ENCODE measurements around the gene TCHH.
"Not testable (repeated sequence)": the region's sequence is repeated elsewhere in the genome, so short reads cannot be mapped to it uniquely, and the experiment has no call there.

Gene TCHH, protein sequence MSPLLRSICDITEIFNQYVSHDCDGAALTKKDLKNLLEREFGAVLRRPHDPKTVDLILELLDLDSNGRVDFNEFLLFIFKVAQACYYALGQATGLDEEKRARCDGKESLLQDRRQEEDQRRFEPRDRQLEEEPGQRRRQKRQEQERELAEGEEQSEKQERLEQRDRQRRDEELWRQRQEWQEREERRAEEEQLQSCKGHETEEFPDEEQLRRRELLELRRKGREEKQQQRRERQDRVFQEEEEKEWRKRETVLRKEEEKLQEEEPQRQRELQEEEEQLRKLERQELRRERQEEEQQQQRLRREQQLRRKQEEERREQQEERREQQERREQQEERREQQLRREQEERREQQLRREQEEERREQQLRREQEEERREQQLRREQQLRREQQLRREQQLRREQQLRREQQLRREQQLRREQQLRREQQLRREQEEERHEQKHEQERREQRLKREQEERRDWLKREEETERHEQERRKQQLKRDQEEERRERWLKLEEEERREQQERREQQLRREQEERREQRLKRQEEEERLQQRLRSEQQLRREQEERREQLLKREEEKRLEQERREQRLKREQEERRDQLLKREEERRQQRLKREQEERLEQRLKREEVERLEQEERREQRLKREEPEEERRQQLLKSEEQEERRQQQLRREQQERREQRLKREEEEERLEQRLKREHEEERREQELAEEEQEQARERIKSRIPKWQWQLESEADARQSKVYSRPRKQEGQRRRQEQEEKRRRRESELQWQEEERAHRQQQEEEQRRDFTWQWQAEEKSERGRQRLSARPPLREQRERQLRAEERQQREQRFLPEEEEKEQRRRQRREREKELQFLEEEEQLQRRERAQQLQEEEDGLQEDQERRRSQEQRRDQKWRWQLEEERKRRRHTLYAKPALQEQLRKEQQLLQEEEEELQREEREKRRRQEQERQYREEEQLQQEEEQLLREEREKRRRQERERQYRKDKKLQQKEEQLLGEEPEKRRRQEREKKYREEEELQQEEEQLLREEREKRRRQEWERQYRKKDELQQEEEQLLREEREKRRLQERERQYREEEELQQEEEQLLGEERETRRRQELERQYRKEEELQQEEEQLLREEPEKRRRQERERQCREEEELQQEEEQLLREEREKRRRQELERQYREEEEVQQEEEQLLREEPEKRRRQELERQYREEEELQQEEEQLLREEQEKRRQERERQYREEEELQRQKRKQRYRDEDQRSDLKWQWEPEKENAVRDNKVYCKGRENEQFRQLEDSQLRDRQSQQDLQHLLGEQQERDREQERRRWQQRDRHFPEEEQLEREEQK (N-terminal part only)

DNA sequence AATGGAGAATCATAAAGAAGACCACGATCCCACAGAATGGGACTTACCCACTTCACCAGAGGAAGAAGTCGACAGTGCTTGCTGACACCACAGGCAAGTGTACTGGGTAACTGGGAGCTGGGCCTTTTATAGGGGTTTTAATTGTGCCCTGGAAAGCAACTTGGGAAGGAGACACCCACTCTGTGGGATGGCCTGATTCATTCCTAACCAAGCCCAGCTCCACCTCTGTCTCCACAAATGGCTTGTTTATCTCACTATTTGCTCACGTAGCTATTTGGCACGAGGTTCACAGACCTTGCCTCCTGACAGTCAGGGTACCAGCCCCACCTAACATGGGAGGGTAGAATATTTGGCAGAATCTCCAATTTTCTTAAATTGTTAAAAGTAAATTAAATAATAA, at the start of gene TCHH:
Gene TCHH (minus strand): TSS at position 101 of the 400 bp plus-strand sequence. CDS start 1,364 bp downstream, outside the sequence.
- DNase-seq (ENCODE audit: insufficient read length, low spot score): no peak
- no peak for FAIRE-seq

DNA sequence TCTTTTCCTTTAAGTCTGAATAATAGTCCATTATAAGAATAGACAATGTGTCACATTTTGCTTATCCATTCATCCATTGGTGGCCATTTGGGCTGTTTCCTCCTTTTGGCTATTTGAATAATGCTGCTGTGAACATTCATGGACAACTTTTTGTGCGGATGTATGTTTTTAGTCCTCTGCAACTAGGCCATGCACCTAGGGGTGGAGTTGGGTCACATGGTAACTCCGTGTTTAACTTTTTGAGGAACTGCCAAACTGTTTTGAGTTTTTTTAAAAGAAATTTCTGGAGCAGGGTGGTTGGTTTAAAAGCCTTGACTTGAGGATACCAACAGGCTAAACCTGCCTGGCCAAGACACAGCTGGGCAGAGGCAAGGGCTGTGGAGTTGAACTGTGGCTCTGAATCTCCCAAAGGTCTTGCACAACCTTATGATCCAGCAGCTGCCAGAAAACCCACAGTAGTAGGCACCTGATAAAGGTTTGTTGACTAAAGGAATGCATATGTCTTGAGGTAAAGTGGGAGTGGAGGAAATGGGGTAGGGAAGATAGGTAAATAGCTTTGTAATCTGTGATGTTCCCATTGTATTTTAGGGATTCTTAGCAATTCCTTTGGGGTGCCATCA, 49.4 kb upstream of the TCHH start:
- FAIRE-seq (no peak), DNase-seq (ENCODE audit: insufficient read length, low spot score) (no peak)

DNA sequence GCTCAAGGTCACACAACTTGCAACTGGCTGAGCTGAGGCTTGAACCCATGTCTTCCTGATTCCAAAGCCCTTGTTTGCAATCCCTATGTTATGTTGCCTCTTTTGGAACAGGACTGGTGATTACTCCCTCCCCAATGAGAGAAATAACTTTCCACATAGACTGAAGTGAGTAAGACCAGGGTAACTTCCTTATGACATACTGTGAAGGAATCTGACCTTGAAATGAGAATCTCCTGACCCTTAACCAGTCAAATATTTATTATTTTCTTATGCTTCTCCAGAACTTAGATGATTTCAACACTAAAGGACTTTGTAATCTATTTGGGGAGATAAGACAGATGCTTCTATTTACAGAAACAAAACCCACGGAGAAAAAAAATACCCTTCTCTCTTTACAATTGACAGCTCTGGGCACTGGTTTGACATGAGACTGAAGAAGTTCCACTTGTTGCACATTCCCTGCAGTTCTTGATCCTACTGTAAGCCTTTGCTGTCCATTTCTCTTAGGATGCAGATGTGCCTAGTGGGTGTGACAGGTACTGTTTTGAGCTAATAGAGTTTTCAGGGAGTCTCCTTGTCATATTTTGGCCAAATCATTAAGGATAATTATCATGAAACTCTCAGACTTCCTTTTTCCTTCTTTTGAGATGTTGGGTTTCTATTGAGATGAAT, 47.7 kb upstream of the TCHH start:
- no peak for DNase-seq (ENCODE audit: insufficient read length, low spot score)
- FAIRE-seq: peak; percentile 42

DNA sequence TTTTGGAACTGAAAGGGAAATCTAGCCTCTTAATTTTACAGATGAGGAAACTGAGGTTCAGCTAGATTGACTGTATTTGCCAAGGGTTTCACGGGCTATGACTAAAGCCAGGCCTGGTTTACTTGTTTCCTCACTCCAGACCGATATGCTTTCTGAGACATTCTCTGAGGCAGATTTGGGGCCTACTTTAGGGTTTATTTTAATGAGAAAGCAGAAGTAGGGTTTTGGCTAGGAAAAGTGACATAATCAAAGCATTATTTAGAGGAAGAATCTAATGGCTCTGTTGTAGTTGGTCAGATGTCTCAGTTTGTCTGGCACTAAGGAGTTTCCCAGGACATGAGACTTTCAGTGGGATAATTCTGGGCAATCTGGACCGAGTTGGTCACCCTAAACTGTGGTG, 45.3 kb upstream of the TCHH start:
- DNase-seq (ENCODE audit: insufficient read length, low spot score) (no peak), FAIRE-seq (no peak)

DNA sequence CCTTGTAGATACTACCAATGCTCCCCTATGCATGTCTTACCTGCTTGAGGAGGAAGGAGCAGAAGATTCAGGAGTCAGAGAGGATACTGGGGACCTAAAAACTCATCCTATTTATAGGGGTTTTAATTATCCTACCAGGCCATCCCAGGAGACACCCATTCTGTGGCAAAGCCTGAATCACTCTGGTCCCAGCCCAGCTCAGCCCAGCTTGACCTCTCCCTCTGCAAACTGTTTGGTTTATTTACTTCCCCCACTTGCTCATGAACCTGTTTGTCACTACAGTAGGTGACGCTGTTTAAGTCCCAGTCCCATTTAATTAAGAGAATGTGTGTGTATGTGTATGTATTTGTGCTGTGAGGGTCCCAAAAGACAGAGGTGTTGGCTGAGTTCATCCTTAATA, 43.9 kb upstream of the TCHH start, which contains the start of gene RPTN:
Gene RPTN (minus strand): TSS at position 85 of the 400 bp plus-strand sequence. CDS start 1,339 bp downstream, outside the sequence.
- DNase-seq (ENCODE audit: insufficient read length, low spot score) (no peak), FAIRE-seq (no peak)

DNA sequence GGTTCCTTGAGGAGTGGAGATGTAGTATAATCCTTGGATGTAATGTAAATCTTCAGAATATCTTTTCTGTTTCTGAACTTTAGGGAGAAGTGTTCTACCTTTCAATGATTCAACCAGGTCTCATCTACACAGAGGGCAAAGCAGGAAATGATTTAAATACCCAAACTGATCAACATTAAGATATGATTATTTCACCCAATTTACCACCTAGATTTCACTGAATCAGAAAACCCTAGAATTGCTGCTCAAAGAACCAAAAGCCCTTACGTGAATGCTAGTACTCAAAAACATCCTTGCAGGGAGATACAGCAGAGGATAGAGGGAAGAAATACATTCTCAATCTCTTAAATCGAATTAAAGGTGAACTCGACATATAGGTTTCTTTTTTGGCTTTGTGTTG, 38.8 kb upstream of the TCHH start:
- FAIRE-seq: no peak
- no peak for DNase-seq (ENCODE audit: insufficient read length, low spot score)

DNA sequence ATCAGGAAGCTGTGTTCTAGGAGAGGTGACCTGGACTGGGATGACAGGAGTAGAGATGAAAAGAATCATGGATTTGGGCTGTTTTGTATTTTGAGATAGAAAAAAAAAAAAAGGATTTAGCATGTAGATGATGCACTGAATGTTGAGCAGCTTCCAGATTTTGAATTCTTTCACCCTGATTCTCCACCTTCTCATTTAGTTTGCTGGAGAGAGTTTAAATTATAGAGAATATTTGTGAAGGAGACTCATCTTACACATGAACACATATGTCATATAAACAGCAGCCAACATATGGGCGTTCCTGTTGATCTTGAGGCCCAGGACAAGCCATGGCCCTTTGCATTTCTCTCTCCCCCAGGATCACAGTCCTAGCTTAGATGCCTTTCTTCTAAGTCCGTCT, 36.4 kb upstream of the TCHH start:
- DNase-seq (ENCODE audit: insufficient read length, low spot score) (no peak), FAIRE-seq (no peak)

DNA sequence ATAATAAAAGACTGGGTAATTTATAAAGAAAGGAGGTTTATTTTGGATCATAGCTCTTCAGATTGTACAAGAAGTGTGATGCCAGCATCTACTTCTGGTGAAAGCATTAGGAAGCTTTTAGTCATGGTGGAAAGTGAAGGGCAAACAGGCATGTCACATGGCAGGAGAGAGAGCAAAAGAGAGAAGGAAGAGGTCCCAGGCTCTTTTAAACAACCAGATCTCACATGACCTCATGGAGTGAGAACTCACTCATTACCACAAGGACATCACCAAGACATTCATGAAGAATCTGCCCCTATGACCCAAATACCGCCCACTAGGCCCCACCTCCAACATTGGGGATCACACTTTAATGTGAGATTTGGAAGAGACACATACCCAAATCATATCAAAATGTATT, 33.7 kb upstream of the TCHH start:
- DNase-seq (ENCODE audit: insufficient read length, low spot score) (no peak), FAIRE-seq (no peak)

DNA sequence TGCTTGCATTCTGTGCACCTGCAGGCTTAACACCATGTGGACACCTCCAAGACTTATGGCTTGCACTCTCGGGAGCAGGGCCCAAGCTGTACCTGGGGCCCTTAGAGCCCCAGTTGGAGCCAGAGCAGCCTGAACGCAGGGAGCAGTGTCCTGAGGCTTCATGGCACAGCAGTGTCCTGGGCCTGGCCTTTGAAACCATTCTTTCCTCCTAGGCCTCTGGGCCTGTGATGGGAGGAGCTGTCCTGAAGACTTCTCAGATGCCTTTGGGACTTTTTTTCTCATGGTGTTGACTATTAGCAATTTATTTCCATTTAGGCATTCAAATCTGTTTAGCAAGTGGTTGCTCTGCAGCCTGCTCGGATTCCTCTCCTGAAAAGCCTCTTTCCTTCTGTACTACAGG, 32.8 kb upstream of the TCHH start:
- FAIRE-seq: no peak
- no peak for DNase-seq (ENCODE audit: insufficient read length, low spot score)

DNA sequence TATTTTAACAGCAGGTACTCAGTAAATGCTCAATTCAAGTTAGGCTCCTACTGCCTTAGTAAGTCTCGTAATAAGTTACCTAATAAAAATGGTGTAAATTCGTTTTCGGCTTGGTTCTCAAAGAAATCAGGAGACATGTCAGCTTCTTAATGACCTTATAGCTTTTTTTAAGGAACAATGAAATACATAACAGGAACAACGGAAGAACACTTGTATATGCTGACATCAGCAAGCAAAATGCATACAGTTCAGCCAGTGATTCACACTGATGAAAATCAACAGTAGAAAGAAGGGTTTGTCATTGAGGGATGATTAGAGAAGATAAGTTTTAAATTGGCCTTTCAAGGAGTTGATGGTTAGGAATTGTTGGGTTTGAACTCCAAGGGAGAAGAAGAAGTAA, 30.5 kb upstream of the TCHH start:
- FAIRE-seq (no peak), DNase-seq (ENCODE audit: insufficient read length, low spot score) (no peak)

DNA sequence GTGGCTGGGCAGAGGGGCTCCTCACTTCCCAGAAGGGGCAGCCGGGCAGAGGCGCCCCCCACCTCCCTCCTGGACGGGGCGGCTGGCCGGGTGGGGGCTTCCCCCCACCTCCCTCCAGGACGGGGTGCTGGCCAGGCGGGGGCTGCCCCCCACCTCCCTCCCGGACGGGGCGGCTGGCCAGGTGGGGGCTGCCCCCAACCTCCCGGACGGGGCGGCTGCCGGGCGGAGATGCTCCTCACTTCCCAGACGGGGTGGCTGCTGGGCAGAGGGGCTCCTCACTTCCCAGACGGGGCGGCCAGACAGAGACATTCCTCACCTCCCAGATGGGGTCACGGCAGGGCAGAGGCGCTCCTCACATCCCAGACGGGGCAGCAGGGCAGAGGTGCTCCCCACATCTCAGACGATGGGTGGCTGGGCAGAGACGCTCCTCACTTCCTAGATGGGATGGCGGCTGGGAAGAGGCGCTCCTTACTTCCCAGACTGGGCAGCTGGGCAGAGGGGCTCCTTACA, 29.5 kb upstream of the TCHH start:
- not testable (repeated sequence) for FAIRE-seq; DNase-seq (ENCODE audit: insufficient read length, low spot score)

DNA sequence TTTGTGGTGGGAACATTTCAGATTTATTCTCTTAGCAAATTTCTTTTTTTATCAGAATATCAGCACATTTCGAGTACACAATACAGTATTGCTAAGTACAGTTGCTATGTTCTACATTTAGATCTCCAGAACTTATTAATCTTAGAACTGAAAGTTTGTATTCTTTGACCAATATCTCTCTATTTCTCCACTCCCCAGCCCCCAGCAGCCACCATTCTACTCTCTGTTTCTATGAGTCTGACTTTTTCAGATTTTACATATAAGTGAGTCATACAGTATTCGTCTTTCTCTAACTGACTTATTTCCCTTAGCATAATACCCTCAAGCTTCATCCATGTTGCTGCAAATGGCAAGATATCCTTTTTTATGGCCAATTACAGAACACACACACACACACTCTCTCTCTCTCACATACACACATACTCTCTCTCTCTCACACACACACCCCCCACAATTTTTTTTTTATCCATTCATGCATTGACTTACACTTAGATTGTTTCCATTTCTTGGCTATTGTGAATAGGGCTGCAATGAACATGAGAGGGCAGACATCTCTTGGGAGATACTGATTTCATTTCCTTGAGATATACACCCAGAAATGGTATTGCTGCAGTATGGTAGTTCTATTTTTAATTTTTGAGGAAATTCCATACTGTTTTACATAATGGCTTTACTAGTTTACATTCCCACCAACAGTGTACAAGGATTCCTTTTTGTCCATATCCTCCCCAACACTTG, 28.1 kb upstream of the TCHH start:
- no peak for FAIRE-seq
- no peak for DNase-seq (ENCODE audit: insufficient read length, low spot score)

DNA sequence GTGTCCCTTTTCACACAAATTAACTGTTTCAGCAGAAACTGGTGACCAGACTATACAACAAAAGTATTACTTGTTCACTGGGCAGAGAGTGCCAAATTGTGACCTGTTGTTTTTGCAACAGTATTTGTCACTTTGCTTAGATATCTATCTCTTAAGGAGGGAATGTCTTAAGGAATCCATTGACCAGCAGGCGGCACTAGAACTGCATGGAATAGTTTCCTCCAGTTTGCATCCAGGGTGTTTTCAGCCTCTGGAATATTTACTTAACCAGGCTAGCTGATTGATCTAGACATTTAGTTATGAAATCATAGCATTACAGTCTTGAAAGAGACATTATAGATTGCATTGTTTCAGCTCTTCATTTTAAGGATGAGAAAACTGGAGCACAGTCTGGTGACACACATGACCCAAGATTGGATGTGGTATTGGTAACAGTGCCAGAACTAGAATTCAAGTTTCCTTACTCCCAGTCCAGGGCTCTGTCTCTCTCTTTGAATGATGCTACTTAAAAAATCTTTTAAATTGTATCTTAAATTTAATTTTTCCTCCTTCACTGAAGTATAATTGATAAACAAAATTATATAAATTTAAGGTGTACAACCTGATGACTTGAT, 26.8 kb upstream of the TCHH start:
- DNase-seq (ENCODE audit: insufficient read length, low spot score): no peak
- no peak for FAIRE-seq

DNA sequence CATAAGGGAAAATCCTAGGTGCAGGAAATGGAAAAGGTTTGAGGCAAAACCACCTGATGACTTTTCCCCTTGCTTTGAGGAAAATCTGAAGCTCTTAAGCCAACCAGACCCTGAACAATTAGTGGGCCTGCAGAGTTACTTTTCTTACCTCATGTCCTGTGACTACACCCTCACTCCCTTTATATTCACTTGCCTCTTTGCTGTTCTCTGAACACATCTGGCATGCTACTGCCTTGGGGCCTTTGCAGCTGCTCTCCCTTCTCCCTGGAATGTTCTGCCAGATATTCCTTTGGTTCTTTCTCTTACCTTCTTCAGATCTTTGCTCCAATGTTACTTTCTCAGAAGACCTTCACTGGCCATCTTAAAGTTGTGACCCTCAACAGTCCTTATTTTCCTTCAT, 22.0 kb upstream of the TCHH start:
- FAIRE-seq: no peak
- DNase-seq (ENCODE audit: insufficient read length, low spot score): no peak

DNA sequence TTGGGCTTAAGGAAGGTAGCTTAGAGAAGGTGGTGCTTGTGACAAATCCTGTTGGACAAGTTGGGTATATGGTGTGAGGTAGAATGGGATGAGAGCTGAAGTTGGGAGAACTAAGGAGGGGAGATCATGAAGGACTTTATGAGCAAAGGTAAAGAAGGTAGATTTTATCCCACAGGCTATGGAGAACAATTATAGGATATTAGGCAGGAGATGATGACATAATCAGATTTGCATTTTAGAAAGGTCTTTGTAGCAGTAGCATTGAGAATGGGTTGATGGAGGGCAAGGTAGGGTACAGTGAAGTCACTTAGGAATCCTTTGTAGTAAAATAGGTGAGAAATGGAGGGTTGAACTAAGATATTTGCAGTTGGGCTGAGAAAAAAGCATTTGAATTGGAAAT, 14.9 kb upstream of the TCHH start:
- FAIRE-seq (no peak), DNase-seq (ENCODE audit: insufficient read length, low spot score) (no peak)

DNA sequence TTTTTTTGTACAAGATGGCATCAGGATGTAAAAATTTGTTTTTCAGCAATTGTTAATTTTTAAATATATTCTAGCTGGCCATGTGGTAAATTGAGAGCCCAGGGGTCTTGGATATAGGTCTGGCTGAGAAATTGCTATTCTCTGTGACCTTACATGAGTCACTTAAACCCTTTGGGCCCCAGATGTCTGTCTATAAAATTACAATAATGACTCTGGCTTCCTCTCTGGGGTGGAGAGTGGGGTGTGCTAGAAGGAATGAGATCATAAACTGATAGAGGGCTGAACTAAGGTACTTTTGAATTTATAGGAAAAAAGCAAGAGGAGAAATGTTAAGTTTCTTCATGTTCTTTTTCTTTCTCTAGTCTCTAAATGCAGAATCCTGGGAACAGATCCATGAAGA, 12.4 kb upstream of the TCHH start:
- no peak for DNase-seq (ENCODE audit: insufficient read length, low spot score)
- no peak for FAIRE-seq

DNA sequence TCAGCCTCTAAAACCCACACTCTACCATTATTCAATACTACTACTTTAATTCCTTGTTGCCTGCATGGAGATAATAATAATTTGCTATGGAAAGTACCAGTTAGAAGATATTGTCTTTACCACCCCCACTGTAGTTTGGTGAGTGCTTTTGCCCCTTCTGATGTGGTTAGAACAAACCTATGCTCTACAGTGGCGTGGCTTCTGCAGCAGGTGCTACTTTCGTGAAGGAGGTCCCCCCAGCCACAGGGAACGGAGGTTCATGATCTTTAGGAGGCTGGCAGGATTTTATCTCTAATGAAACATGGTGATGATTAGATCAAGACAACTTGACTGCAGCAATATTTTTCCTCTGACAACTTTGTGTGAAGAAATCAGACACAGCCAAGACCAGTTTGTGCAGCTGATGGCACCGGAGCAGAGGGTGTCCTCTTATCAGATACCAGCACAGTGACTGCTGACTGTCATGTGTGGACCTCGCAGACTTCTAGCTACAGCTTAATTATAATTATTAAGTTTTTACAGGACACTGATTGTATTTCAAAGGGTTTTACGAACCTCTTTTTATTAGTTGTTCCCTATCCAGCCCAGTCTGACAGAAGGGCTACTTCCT, 10.7 kb upstream of the TCHH start:
- DNase-seq (ENCODE audit: insufficient read length, low spot score): no peak
- FAIRE-seq: no peak

DNA sequence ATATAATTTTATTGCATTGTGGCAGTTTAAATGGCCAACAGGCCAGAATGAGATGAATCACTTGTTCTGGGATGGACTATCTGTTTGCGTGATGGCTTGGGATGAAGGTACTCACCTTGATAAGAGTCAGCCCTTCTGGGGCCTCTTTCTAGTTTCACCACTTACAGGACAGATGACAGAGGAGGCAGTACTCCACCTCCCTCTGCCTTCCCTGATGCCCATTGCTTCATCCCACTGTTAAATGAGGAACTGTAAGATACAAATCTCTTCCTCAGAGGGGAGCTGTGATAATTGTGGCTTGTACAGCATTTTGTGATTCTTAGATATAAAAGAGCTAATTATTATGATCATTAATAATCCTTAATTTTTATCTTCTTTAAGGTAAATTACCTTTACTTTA, 3.7 kb upstream of the TCHH start:
- no peak for FAIRE-seq

More for the DNA sequence above, 3.7 kb upstream of the TCHH start:
- DNase-seq (ENCODE audit: insufficient read length, low spot score): no peak

All from GM19239 (cell line).